MG63 (cell line): ENCODE data around the gene CTNNA2. TPM values are rescaled to one million over a fixed set of nuclear protein-coding genes. Genes with fewer than 3 reads are reported as not detected.

ENCODE experiments used
- DNase-seq: peaks from one replicate; pipeline ENCODE4 v3.0.0-alpha.2; 2020
- H3K27me3 ChIP-seq: fragments of 250-450 bp; sonication (Bioruptor Pico); 2 replicates; pipeline ENCODE4 v1.5.1; 2020; ENCODE audit warnings: mild to moderate bottlenecking, moderate library complexity
- H3K36me3 ChIP-seq: fragments of 250-450 bp; sonication (Bioruptor Pico); 2 replicates; pipeline ENCODE4 v1.5.1; 2020; ENCODE audit warnings: mild to moderate bottlenecking, moderate library complexity
- H3K4me3 ChIP-seq: fragments of 250-450 bp; sonication (Bioruptor Pico); 2 replicates; pipeline ENCODE4 v1.5.1; 2020; ENCODE audit warnings: mild to moderate bottlenecking, moderate library complexity
- H3K9me3 ChIP-seq: fragments of 250-450 bp; sonication (Bioruptor Pico); 2 replicates; pipeline ENCODE4 v1.5.1; 2020; ENCODE audit warnings: mild to moderate bottlenecking, moderate library complexity
- total RNA-seq: library from RNA; depleted of rRNA; stranded (reverse); fragments of >200 nt; shearing (Covaris generic); gene quantifications from 2 replicates; pipeline ENCODE4 v1.2.3, GENCODE V29; 2014; ENCODE audit warnings: low replicate concordance

CTNNA2 gene
- total RNA-seq, 1 experiment from 2014 or later, result not detected

DNA sequence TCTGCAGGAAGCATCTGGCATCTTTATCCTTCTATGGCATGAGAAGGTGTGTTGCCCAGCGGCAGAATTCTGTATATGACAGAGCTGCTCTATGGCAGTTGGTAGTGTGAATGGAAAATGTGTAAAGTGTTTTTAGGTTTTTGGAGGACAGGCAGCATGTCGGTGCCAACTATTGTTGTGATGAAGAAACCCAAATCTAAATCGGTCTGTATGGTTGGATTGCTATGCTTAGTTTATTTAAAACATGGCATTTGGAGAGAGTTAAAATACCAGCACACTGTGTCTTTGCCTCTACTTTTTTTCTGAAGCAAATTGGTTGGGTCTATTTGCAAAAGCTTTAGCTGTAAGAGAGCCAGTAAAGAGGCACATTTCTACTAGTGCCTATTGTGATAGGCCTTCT, 136.7 kb downstream of the CTNNA2 start:
- H3K27me3 ChIP-seq, result no peaks in the 10 kb centered on the region
- H3K9me3 ChIP-seq, result no peaks in the 10 kb centered on the region

DNA sequence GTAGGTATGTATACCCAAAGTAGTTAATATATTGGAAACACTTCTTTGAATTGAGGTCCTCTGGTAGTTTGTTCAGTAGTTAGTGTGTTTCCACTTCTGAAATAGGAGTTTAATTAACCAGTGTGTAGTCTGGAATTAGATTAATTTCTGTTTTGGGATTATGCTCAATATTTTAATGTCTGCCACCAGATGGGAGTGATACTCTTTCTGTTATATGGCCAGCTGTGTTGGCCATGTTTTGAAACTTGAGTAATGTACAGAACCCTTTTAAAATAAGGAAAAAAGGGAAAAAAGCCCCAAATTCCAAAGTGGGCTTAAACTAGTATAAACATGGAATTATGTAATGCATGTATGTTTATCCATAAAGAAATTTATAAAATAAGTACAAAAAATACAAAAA, 147.7 kb downstream of the CTNNA2 start:
- Histone ChIP-seq H3K4me3 (no peak overlapping the region), H3K36me3 (no peaks in the 10 kb centered on the region), H3K27me3 (no peaks in the 10 kb centered on the region), H3K9me3 (no peaks in the 10 kb centered on the region)
- no peak for DNase-seq

More for the DNA sequence above, 136.7 kb downstream of the CTNNA2 start:
- Histone ChIP-seq H3K36me3 (no peaks in the 10 kb centered on the region), H3K4me3 (no peak overlapping the region)
- DNase-seq, result no peak

- DNase-seq, result no peak
- Histone ChIP-seq H3K36me3 (no peaks in the 10 kb centered on the region), H3K4me3 (no peak overlapping the region), H3K9me3 (no peaks in the 10 kb centered on the region), H3K27me3 (no peaks in the 10 kb centered on the region)
These were observed 152.2 kb downstream of the CTNNA2 start for GRCh38 chr2:79665091-79665490.

GRCh38 chr2:79666430-79666829, 153.6 kb downstream of the CTNNA2 start:
- no peak overlapping the region for H3K4me3 ChIP-seq
- no peaks in the 10 kb centered on the region for H3K36me3 ChIP-seq
- H3K9me3 ChIP-seq, result no peaks in the 10 kb centered on the region
- no peaks in the 10 kb centered on the region for H3K27me3 ChIP-seq
- DNase-seq, result no peak

DNA sequence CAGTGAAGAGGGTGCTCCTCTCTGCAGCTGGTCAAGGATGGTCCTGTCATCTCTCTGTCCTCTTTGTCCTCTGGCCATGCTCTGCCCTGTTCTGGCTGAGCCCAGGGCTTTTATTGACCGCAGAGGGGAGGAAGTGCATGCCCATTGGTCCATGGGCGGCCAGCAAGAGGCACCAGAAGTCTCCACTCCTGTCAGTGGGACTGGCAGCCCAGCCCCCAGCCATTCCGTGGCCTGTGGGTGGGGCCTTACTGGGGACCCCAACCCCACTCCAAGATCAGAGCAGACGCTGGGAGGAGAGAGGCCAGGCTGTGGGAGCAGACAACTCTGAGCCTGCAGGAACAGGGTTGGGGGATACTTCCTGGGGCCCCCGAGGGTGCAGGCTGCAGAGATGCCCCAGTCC, 156.9 kb downstream of the CTNNA2 start:
- H3K4me3 ChIP-seq, result no peak overlapping the region
- no peaks in the 10 kb centered on the region for H3K36me3 ChIP-seq
- H3K27me3 ChIP-seq, result no peaks in the 10 kb centered on the region
- no peaks in the 10 kb centered on the region for H3K9me3 ChIP-seq
- DNase-seq, result no peak

GRCh38 chr2:79670198-79670597, 157.3 kb downstream of the CTNNA2 start:
- Histone ChIP-seq H3K4me3 (no peak overlapping the region), H3K9me3 (no peaks in the 10 kb centered on the region), H3K27me3 (no peaks in the 10 kb centered on the region), H3K36me3 (no peaks in the 10 kb centered on the region)
- DNase-seq, result peak; percentile 43

GRCh38 chr2:79686884-79687283, 174.0 kb downstream of the CTNNA2 start:
- H3K27me3 ChIP-seq, result no peaks in the 10 kb centered on the region
- no peak overlapping the region for H3K4me3 ChIP-seq
- no peaks in the 10 kb centered on the region for H3K36me3 ChIP-seq
- no peaks in the 10 kb centered on the region for H3K9me3 ChIP-seq
- DNase-seq, result no peak

- Histone ChIP-seq H3K36me3 (no peaks in the 10 kb centered on the region), H3K4me3 (no peak overlapping the region), H3K9me3 (no peaks in the 10 kb centered on the region), H3K27me3 (no peaks in the 10 kb centered on the region)
- no peak for DNase-seq
These were observed 182.4 kb downstream of the CTNNA2 start for GRCh38 chr2:79695248-79695647.

GRCh38 chr2:79697200-79697599, 184.3 kb downstream of the CTNNA2 start:
- no peak for DNase-seq
- H3K27me3 ChIP-seq, result no peaks in the 10 kb centered on the region
- H3K9me3 ChIP-seq, result no peaks in the 10 kb centered on the region
- no peaks in the 10 kb centered on the region for H3K36me3 ChIP-seq
- no peak overlapping the region for H3K4me3 ChIP-seq

GRCh38 chr2:79700651-79701050, 187.8 kb downstream of the CTNNA2 start:
- Histone ChIP-seq H3K36me3 (no peaks in the 10 kb centered on the region), H3K27me3 (no peaks in the 10 kb centered on the region), H3K4me3 (no peak overlapping the region), H3K9me3 (no peaks in the 10 kb centered on the region)
- no peak for DNase-seq

DNA sequence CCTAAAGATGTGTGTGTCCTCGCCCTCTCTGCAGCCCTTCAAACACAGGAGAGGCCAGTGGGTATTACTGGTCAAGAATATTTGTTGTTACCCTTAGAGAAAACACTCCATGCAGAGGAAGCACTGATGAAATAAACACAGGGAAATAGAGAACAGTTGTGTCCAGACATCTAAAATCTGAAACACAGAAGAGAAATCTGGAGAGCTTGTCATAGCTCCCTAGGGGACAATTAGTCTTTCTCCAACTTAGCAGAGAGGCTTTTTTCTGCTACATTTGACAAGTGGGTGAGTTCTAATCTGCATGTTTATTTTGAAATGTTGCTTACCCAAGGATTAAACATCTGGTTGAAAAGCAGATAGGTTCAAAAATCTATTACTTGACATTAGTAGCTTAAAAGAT, 190.1 kb downstream of the CTNNA2 start:
- DNase-seq, result no peak
- no peaks in the 10 kb centered on the region for H3K27me3 ChIP-seq
- no peaks in the 10 kb centered on the region for H3K9me3 ChIP-seq
- no peaks in the 10 kb centered on the region for H3K36me3 ChIP-seq
- no peak overlapping the region for H3K4me3 ChIP-seq

DNA sequence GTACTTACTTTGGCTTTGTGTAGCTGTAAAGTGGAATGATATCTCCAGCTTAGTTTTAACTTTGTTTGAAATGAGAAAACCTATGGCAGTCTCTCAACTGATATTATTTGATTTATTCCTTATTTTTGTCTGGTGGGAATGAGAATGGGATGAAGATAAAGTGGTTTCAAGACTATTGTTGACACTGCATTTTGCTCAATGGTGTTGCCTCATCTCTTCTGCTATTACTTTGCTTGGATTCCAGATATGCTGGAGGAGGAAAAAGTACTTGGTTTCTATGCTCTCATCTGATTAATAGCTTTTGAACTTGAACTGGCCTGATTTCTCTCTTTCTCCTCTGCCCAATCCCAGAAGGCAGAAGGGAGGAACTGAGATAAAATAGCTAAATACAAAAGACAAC, 198.2 kb downstream of the CTNNA2 start:
- Histone ChIP-seq H3K36me3 (no peaks in the 10 kb centered on the region), H3K4me3 (no peak overlapping the region), H3K9me3 (no peaks in the 10 kb centered on the region), H3K27me3 (no peaks in the 10 kb centered on the region)
- no peak for DNase-seq

GRCh38 chr2:79713131-79713785, 200.4 kb downstream of the CTNNA2 start:
- no peaks in the 10 kb centered on the region for H3K9me3 ChIP-seq

GRCh38 chr2:79714283-79714682, 201.4 kb downstream of the CTNNA2 start:
- H3K36me3 ChIP-seq, result no peaks in the 10 kb centered on the region
- DNase-seq, result no peak
- H3K4me3 ChIP-seq, result no peak overlapping the region
- no peaks in the 10 kb centered on the region for H3K27me3 ChIP-seq
- H3K9me3 ChIP-seq, result no peaks in the 10 kb centered on the region

More at GRCh38 chr2:79713131-79713785, 200.4 kb downstream of the CTNNA2 start:
- H3K4me3 ChIP-seq, result no peak overlapping the region
- H3K27me3 ChIP-seq, result no peaks in the 10 kb centered on the region
- no peak for DNase-seq
- no peaks in the 10 kb centered on the region for H3K36me3 ChIP-seq

DNA sequence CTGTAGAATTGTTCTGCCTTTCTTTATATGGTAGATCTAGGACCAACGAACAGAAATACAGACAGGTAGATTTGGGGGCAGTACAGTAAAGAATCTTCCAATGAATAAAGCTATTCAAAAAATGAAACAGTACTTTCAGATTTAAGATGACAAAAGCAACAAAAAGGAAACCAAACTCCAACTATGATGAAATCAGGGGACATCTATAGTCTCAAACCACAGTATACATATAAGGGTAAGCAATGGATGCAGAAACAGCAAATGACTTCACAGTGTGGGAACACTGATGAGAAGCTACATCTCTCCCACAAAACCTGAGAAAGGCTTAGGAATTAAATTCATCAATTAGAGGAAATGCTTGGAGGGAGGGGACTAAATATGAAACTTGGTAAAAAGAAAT, 202.5 kb downstream of the CTNNA2 start:
- Histone ChIP-seq H3K36me3 (no peaks in the 10 kb centered on the region), H3K27me3 (no peaks in the 10 kb centered on the region), H3K9me3 (no peaks in the 10 kb centered on the region), H3K4me3 (no peak overlapping the region)
- DNase-seq, result no peak

DNA sequence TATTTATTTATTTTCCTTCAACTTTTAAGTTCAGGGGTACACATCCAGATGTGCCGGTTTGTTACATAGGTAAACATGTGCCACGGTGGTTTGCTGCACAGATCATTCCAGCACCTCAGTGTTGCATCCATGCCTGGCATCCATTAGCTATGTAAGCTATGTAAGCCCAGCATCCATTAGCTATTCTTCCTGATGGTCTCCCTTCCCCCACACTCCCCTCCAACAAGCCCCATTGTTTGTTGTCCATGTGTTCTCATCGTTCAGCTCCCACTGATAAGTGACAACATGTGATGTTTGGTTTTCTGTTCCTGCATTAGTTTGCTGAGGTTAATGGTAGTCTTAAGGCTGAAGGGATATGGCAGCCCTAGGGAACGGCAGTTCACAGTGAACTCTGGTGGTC, 203.4 kb downstream of the CTNNA2 start:
- H3K4me3 ChIP-seq, result no peak overlapping the region

GRCh38 chr2:79717364-79718007, 204.6 kb downstream of the CTNNA2 start:
- H3K27me3 ChIP-seq, result no peaks in the 10 kb centered on the region
- DNase-seq, result peak; percentile 84
- no peak overlapping the region for H3K4me3 ChIP-seq
- no peaks in the 10 kb centered on the region for H3K36me3 ChIP-seq
- H3K9me3 ChIP-seq, result no peaks in the 10 kb centered on the region

More for the DNA sequence above, 203.4 kb downstream of the CTNNA2 start:
- Histone ChIP-seq H3K9me3 (no peaks in the 10 kb centered on the region), H3K36me3 (no peaks in the 10 kb centered on the region), H3K27me3 (no peaks in the 10 kb centered on the region)
- DNase-seq, result no peak

- DNase-seq, result no peak
- Histone ChIP-seq H3K36me3 (no peaks in the 10 kb centered on the region), H3K4me3 (no peak overlapping the region), H3K27me3 (no peaks in the 10 kb centered on the region), H3K9me3 (no peaks in the 10 kb centered on the region)
These were observed 208.2 kb downstream of the CTNNA2 start for GRCh38 chr2:79721061-79721460.
